ENCODE results near the gene PRCC.

Gene PRCC

GRCh38 chr1:156767101-156767878 lies at the start of gene PRCC:
PRCC (plus strand) TSS chr1:156767535; CDS start chr1:156767772, 237 bp downstream.
- peak; percentile 100 for DNase-seq

- no peak for DNase-seq
These were observed 46.2 kb upstream of the PRCC start for GRCh38 chr1:156721131-156721530.

- DNase-seq = no peak
These were observed 45.8 kb upstream of the PRCC start for GRCh38 chr1:156721535-156721934.

- DNase-seq = peak; percentile 78
These were observed 41.6 kb upstream of the PRCC start for GRCh38 chr1:156725683-156726280.

GRCh38 chr1:156726549-156727226 lies 40.6 kb upstream of the PRCC start:
- DNase-seq = peak; percentile 18

GRCh38 chr1:156727492-156727891 lies 39.8 kb upstream of the PRCC start:
- no peak for DNase-seq

- peak; percentile 88 for DNase-seq
These were observed 39.3 kb upstream of the PRCC start, which contains the start of gene METTL25B for GRCh38 chr1:156727926-156728598. METTL25B (plus strand) TSS chr1:156728469; CDS start chr1:156729105, 636 bp downstream.

- DNase-seq = peak; percentile 97
These were observed 38.5 kb upstream of the PRCC start, which contains the start of gene ISG20L2 for GRCh38 chr1:156728599-156729462. ISG20L2 (minus strand) TSS chr1:156728766; CDS start chr1:156727652, 1,114 bp downstream.

GRCh38 chr1:156733989-156734584 lies 33.2 kb upstream of the PRCC start:
- DNase-seq = no peak

- DNase-seq = no peak
These were observed 28.9 kb upstream of the PRCC start for GRCh38 chr1:156738407-156738806.

GRCh38 chr1:156738916-156739315 lies 28.4 kb upstream of the PRCC start:
- DNase-seq = no peak

GRCh38 chr1:156740237-156740740 lies 27.0 kb upstream of the PRCC start:
- no peak for DNase-seq

- DNase-seq = peak; percentile 99
These were observed 26.4 kb upstream of the PRCC start, which contains the start of gene MRPL24 for GRCh38 chr1:156740741-156741480. MRPL24 (minus strand) TSS chr1:156741088; CDS start chr1:156738704, 2,384 bp downstream.

GRCh38 chr1:156741481-156741983 lies 25.8 kb upstream of the PRCC start:
- no peak for DNase-seq

GRCh38 chr1:156742017-156742416 lies 25.3 kb upstream of the PRCC start:
- no peak for DNase-seq

- DNase-seq = no peak
These were observed 24.5 kb upstream of the PRCC start for GRCh38 chr1:156742801-156743200.

GRCh38 chr1:156743367-156744302 lies 23.7 kb upstream of the PRCC start:
- no peak for DNase-seq

GRCh38 chr1:156744344-156744743 lies 23.0 kb upstream of the PRCC start:
- DNase-seq = no peak

- DNase-seq = no peak
These were observed 22.4 kb upstream of the PRCC start for GRCh38 chr1:156744786-156745419.
